Measurements from ENCODE around the gene BORCS8.
"Not testable (repeated sequence)": the region's sequence is repeated elsewhere in the genome, so short reads cannot be mapped to it uniquely, and the experiment has no call there.

Gene BORCS8

DNA sequence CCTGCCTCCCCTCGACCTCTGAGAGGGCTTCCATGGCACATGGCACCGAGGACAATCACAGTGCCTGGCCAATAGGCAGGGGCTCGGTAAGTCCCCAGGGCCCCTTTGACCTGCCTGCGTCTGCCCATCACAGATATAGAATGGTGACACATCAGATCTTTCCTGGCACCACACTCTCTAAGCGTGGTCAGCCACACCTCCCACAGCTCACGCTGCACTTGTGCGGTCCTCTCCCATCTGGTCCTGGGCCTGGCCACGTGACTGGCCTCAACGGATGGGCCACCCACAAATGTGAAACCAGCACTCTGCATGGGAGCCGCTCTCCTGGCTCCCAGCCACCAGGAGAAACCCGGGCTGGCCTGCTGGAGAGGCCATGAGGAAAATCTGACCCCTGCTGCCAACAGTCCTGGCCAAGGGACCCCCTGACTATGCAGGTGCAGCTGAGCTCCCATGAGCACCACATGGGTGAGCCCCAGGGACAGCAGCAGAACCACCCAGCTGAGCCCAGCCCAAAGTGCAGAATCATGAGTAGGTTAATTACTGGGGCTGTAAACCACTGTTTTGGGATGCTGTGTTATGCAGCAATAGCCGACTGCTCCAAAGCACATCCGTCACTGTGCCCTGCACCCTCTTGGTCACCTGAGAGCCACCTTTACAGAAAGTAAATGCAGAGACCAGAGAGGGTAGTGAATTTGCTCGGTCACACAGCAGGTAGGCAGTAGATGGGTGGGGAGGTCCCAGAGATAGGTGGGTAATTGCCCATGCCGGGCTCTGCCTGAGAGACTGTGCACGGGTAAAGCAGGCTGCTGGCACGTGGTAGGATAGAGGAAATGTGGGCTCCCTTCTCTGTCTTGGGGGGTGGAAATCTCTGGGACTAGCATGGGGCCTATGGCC lies 12.2 kb downstream of the BORCS8 start:
- DNase-seq: peak; percentile 94

DNA sequence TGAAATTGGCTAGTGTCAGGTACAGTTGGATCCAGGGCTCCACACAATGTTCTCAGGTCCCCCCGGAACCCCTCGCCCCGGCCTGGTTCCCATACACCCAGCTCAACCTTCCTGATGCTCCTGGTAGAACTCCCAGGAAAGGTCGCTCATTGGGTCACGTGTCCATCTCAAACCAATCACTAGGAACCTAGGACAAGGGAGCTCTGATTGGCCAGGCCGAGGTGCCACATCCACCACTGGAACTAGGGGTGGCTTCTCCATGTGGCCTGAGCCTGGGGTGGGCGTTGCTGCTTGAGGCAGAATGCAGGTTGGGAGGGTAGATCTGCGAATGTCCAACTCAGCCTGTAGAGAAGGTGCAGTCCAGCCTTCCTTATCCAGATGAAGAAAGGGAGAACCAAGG lies 15.0 kb downstream of the BORCS8 start:
- DNase-seq: no peak

DNA sequence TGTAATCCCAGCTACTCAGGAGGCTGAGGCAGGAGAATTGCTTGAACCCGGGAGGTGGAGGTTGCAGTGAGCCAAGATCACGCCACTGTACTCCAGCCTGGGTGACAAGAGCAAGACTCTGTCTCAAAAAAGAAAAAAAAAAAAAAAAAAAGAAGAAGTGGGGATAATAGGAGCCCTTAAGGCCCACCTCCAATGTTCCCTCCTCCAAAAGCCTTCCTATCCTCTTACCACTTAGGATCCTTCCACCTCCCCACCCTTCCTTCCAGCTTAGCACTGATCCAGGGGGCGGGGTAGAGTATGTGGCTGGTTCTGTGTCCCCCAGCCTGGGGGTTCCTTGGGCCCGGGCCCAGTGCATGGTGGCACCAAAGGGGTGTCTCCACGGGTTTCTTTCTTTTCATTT lies 18.7 kb downstream of the BORCS8 start:
- DNase-seq: peak; percentile 70

DNA sequence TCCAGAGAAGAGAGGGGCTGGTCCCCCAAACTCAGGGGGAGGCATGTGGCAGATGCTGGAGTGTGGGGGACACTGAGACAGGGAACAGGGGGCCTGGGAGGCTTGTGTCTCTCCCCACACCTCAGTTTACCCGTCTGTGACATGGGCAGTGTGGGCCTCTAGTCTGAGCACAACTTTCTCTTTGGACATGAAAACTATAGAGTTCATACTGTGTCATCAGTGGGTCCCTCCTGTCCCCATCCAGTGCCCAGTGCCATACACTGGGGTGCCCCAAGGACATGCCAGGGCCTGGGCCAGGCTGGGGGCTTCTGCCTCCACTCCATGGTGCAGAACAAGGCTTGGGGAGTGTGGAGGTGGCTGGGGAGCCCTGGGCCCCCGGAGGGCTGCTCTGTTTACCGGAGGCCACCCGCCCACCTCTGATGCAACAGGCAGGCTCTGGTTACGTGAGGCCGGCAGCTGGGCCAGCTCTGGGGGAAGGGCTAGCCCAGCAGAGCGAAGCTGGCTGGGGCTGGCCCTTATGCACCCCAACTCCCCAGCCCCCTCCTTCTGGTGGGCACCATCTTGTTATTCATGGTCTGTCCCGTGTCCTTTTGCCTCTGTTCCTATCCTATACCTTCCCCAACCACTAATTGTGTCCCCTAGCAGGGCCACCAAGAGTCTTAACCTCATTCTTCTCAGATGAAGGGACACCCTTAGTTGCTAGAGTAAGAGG lies 20.0 kb downstream of the BORCS8 start:
- DNase-seq: peak; percentile 74

DNA sequence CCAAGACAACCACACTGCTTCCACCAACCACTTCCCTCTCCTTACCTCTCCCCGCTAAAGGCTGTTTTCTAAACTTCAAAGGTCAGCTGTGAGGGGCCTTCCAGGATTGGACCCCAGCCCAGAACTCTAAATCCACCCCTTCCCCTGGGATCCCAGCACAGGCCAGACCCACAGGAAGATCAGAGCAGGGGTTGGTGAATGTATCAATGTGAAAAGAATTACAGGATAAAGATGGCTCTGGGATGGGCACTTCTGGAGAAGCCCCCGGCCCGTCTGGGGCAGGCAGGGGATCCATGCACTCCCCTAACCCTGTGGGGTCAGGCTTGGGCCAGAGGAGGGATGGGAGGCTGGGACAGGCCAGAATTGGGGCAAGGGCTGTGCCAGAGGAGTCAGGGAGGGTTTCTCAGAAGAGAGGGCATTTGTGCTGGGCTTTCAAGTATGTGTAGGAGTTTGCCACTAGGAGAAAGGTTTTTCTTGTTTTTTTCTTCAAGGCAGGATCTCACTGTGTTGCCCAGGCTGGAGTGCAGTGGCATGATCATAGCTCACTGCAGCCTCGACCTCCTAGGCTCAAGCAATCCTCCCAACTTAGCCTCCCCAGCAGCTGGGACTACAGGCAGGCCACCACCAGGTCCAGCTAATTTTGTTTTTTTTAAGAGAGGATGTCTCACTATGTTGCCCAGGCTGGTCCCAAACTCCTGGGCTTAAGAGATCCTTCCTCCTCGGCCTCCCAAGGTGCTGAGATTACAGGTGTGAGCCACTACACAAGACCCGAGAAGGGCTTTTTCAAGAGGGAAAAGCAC lies 20.9 kb downstream of the BORCS8 start:
- no peak for DNase-seq

DNA sequence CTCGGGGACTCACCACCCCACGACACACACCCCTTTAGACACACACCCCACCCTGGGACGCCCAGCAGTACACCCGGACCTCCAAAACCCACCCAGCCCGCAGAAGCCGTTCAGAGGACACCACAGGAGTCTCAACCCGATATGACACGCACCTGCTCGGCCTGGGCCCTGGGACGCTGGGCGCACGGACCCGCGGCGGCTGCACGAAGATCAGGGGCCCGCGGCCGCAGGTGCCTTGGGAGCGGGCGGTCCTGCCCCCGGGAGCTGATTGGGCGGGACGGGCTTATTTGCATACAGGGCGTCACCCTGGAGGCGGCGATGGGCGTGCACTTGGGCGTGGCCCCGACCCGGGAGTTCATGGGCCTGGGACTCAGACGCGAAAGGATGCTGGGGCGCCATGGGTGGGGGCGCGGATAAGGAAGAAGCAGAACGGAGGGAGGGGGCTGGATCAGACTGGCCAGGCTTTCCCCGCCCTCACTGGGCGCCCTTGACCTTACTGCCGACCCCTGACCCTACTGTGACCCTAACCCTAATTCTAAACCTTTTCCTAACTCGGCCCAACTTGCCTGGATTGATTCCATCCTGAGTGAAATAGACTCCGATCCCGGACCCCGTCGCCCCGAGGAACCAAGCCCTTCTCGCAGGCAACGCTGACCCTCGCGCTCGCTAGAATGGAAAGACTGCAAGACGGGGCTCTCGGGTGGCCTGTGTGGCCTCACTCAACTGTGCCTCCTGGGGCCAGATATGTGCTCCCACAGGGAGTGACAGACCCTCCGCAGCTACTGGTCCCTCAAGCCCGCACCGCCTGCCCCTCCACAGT lies 21.7 kb downstream of the BORCS8 start, which contains the start of gene MEF2B:
MEF2B (minus strand) TSS at position 211 of the 820 bp plus-strand sequence. CDS start 19,528 bp downstream, outside the sequence.
- peak; percentile 72 for DNase-seq

DNA sequence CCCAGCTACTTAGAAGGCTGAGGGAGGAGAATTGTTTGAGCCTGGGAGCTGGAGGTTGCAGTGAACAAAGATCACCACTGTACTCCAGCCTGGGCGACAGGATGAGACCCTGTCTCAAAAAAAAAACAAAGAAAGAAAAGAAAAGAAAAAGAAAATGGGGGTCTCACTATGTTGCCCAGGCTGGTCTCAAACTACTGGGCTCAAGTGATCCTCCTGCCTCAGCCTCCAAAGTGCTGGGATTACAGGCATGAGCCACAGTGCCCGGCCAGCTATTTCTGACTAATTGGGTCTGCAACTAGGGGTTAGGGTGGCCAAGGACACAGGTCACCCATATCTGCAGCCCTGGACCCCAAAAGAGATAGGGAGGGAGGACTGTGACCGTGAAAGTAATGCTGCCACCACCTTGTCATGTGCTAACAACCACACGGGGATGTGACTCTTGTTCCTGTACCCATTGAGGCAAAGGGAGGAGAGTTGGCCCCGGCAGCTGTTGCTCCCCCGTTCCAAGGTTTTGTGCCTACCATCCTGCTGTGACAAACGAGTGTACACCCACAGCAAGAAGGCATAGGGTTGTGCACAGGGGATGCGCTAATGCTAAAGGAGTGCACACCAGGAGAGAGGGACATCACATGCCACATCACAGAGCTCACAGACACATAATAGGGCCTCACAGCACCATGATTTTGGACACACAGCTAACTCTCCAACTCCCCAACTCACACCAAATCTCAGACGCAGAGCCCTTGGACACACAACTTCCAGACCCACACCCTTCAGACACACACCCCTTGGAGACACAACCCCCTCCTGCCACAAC lies 22.5 kb downstream of the BORCS8 start:
- DNase-seq: no peak

DNA sequence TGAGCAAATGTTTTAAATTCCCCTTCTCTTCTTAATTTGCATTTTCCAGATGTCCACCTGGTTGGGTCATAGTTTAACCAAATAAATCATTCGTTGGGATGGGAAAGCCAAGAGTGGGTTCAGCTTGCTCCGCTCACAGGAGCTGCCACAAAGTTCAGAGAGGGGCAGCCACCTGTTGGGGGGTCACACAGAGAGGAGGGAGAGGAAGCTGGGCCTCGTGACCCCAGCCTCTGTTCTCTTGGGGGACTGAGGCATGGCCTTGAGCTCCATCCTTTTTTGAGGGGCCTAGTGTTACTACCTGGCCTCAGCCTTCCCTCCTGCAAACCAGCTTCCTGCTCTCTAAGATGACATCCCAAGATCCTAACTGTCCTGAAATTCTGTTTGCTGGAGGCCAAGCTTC lies 24.3 kb downstream of the BORCS8 start:
- DNase-seq: no peak

DNA sequence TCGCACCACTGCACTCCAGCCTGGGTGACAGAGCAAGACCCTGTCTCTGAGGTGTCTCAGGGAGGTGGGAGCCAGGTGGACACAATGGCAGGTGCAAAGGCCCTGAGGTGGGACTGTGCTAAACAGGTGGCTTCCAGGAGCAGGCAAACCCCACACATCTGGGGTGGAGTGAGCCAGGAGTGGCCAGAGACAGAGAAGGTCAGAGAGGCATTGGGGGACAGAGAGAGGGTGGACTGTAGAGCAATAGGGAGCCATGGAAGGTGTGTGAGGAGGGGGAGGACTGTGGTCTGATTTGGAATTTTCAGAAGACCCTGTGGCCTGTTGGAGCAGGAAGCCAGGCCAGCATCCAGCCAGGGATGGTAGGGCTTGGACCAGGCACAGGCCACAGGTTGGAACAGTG lies 26.6 kb downstream of the BORCS8 start:
- DNase-seq: no peak

DNA sequence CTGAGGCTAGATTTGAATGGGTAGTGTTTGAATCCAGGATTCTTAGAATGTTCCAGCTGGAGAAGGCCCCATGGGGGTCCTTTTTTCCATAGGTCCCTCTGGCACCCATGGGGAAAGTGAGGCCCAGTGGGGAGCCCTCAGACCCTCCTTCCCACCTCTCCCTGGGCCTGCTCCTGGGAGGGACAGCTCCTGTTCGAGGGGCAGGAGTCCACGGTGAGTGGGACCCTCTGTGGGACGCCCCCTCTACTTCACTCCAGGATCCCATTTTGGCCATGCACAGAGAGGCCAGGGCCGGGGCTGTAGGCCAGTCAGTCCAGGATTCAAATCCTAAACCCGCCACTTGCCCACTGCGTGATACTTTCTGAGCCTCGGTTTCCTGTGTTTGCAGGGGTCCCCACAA lies 29.5 kb downstream of the BORCS8 start:
- DNase-seq: no peak

DNA sequence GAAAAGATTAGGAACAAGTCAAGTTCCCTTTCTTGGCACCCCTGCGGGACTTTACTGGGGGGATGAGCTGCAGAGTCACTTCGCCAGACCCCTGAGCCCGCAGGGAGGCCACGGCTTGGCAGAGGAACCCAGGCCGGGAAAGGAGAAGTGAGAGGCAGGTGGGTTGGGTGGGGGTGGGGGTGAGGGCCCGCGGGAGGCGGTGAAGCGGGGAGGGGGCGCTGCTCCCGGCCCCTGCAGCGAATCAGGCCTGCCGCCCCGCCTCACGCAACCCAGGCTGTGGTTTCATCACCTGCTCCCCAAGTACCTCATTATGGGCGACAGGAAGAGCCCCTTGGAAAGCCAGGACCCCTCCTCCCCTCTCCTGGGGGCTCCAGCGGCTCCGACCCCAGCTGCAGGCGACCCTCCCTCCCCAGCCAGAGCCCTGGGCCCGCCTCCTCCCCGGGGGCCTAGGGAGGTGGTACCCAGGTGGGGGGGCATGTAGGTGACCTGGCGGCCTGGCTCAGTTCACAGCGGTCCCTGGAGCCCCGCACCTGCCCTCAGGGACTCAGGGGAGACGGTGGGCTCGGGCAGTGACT lies 31.4 kb downstream of the BORCS8 start:
- DNase-seq: peak; percentile 56

DNA sequence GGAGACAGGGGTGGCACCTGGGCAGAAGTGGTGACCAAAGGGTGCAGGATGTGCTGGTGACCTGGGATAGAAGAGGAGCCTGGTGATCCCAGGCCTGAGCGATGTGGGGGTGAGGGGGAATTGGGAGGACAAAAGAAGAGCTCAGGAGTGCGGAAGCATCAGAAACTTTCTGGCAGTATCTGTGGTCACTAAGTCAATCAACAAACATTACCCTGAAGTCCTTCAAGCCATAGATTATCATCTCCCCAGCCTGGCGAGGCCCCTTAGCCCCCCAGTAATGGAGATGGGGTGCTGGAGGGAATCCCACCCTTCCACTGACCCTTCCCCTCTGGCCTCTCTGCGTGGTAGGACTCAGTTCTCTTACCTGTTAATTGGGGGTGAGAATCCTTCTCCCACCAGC lies 32.4 kb downstream of the BORCS8 start:
- no peak for DNase-seq

DNA sequence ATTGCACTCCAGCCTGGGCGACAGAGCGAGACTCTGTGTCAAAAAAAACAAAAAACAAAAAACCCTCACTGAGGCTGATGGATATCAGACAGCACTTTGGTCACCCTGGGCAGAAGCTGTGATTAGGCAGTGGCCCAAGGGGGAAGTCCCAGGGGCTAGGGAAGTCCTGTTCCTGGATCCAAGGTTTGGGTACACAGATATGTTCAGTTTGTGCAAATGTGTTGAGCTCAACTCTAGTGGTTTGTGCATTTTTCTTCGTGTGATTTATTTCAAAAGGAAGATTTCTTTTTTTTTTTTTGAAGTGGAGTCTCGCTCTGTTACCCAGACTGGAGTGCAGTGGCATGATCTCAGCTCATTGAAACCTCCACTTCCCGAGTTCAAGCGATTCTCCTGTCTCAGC lies 34.1 kb downstream of the BORCS8 start:
- no peak for DNase-seq

DNA sequence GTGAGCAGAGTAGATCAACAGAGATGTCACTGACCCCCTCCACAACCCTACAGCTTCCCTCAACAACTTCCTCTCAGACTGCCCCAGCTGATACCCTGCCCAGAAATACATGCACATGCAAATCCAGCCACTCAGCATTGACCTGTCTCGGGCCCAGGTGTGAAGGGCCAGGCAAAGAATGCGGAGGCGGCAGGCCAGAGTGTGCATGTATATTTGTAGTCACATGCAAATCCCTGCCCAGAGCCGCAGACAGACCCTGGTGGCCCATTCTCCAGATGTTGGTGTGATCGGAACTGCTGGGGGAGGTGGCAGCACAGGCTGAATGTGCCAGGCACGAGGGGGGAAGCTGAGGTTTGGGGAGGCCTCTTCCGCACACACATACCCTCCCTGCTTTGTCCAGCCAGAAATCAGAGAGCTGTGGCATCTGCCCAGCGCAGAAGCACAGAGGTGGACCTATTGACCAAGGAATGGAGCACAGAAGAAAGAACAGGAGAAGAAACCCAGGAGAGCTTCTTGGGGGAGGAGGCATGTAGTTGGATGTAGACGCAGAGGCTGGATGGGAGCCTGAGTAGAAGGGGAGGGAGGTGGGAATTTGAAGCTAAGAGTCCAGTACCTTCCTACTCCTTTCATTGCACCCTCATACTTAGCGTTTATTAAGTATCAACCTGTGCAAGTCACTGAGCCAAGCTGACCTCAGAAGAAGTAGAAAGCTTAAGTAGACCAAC lies 36.3 kb downstream of the BORCS8 start:
- DNase-seq: no peak

DNA sequence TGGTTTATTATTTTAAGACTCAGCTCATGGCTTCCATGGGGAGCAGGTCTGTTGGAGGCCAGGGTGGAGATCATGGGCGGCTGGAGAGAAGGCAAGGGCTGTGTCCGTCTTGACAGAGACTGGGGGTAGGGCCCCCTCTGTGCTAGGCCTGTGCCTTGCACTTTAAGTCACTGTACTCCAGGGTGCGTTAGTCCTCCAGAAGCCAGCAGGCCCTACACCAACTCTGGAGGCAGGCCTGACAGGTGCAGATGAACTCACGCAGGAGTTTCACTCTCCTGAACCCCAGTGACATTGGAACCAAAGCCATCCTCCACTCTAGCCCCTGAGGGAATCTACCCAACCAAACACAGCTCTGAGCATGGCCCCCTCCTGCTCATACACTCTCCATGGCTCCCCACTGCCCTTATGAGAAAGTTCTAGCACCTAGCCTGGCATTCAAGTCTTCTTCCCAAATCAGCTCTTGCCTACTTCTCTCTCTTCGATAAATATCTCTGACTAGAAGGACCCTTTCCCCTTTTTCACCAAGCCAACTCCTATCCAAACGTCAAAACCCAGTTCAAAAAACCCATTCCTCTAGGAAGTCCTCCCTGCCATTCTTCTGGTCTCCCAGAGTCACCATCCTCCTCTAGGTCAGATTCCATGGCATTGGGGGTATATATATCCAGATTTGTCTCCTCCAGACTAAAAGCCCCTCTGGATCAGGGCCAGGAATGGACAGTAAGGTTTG lies 37.0 kb downstream of the BORCS8 start:
- no peak for DNase-seq

DNA sequence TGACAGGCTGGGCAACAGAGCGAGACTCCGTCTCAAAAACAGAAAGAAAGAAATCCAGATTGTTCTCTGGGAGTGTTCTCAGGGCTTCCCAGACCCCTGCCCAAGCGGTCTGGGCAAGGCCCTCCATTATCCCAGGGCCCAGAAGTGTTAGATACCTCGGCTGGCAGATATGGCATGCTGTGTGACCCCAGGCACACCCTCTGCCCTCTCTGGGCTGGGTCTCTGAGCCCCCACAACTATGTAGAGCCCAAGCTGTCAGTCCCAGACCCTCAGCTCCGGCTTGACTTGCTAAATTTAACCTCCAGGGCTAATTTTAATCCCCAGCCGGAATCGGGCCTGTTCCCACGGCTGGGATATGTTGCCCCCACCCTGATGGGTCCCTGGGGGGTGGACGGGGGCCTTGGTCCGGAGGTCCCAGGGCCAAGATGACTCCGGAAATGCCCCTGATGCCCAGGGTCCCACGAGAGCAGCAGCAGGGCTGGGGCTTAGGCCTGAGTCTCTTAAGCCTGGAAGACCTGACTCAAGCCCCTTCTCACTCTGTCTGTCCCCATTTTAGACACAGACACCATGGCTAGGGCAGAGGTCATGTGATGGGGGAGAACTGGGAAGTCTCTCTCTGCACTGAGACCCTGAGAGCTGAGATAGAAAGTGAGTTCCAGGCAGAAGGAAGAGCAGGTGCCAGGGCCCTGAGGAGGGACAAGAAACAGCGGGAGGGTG lies 39.1 kb downstream of the BORCS8 start:
- DNase-seq: no peak

DNA sequence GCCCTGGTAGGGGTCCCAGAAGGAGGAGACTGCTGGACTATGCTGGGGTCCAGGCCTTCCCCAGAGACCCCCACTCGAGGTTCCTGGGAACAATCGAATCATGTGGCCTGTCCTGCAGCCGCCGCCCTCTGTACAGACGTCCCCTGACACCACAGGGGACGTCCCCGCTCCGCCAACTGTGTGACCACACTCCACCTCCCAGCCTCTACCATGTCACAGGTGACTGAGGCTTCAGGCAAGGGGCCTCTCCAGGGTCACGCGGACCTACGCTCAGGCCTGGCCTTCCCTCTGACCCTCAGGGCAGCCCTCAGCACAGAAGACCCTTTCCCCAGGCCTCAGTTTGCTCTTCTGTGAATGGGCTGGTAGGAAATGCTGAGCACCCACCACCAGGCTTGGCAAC lies 40.5 kb downstream of the BORCS8 start:
- DNase-seq: no peak

DNA sequence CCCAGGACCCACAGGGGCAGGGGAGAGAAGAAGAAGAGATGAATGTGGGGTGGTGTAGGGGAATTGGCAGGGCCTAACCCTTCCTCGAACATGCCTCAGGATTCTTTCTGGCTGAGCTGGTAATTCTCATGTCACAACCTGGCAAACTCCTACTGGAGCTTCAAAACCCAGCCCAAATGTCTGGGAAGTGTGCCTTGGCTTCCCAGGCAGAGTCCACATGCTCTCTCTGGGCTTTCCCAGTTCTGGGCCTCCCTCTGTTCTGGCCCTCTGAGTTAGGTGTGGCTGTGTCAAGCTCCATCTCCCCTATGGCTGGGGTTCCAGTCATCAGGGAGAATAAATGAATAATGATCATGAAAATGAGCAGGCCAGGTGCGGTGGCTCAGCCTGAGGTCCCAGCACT lies 42.5 kb downstream of the BORCS8 start:
- no peak for DNase-seq

DNA sequence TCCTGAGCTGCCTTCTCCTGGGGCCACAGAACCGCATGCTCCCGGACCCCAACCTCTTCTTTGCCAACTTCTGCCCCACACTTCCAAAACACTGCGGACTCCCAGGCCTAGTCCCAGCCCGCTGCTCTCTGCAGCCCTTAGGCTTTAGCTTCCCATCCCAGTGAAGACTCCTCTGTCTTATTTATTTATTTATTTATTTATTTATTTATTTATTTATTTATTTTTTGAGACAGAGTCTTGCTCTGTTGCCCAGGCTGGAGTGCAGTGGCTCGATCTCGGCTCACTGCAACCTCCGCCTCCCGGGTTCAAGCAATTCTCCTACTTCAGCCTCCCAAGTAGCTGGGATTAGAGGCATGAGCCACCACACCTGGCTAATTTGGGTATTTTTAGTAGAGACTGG lies 43.4 kb downstream of the BORCS8 start:
- not testable (repeated sequence) for DNase-seq

All from MV-4-11 (cell line).